Uterus (tissue), 4 donors: ENCODE measurements around the gene PGM1. TPM values are rescaled to one million over a fixed set of nuclear protein-coding genes. Genes with fewer than 3 reads are reported as not detected.

Source experiments
- DNase-seq, 2 donors: peaks; one replicate each; pipeline ENCODE4 v3.0.0-alpha.2; 2019 to 2020
- H3K27ac ChIP-seq, 2 donors: fragments of 200-600 bp; sonication (generic); 1 replicate in 1 of 2; 2 replicates in 1 of 2; pipeline ENCODE4 v1.5.1; 2016 to 2018
- H3K27me3 ChIP-seq, 2 donors: fragments of 200-600 bp; sonication (generic); one replicate each; pipeline ENCODE4 v1.5.1; 2018 to 2019; ENCODE audit warnings: control low read depth in 1 of 2
- H3K36me3 ChIP-seq, 2 donors: fragments of 200-600 bp; sonication (generic); one replicate each; pipeline ENCODE4 v1.5.1; 2019; ENCODE audit warnings: control low read depth in 1 of 2
- H3K4me1 ChIP-seq, 2 donors: fragments of 200-600 bp; sonication (generic); one replicate each; pipeline ENCODE4 v1.5.1; 2018 to 2019; ENCODE audit warnings: control low read depth in 1 of 2
- H3K4me3 ChIP-seq, 2 donors: fragments of 200-600 bp; sonication (generic); 1 replicate in 1 of 2; 2 replicates in 1 of 2; pipeline ENCODE4 v1.5.1; 2018 to 2019; ENCODE audit warnings: mild to moderate bottlenecking in 1 of 2
- H3K9me3 ChIP-seq, 2 donors: fragments of 200-600 bp; sonication (generic); one replicate each; pipeline ENCODE4 v1.5.1; 2019; ENCODE audit warnings: control low read depth in 1 of 2
- POLR2A ChIP-seq, 2 donors: fragments of 450-650 bp; IDR thresholded peaks; one replicate each; pipeline ENCODE4 v1.6.1; 2016; ENCODE audit warnings: antibody characterized with exemption in 2 of 2, mild to moderate bottlenecking in 1 of 2, moderate library complexity in 1 of 2
- intact Hi-C: fragments of 100-400 bp; cut with DNase I; formaldehyde crosslinking; loops from one replicate; pipeline ENCODE4 v1.15.1; 2023; ENCODE audit warnings: low total_unique reads
- total RNA-seq, 4 donors: library from RNA; depleted of rRNA in 3 of 4; stranded (reverse); fragments of >200 nt in 3 of 4; gene quantifications; one replicate each; pipeline versions ENCODE4 v1.1.0 to v1.2.4, GENCODE V29; 2014 to 2023
- TF ChIP-seq, protein P1 (sequence below), 4 experiments: fragments of 200-600 bp in 2 of 4; fragments of 450-650 bp in 2 of 4; sonication (generic) in 2 of 4; IDR thresholded peaks; one replicate each; pipeline ENCODE4 v1.5.1; 2016 to 2019; ENCODE audit warnings: antibody characterized with exemption in 4 of 4, mild to moderate bottlenecking in 2 of 4, moderate library complexity in 1 of 4
- donor health status: DM: yes; HTN: yes; CAD: no.

PGM1 gene
- total RNA-seq, 4 donors from 2014 or later: 17.9 to 75.8 (median 27.8) TPM

GRCh38 chr1:63593886-63594605 is 835 bp downstream of the PGM1 start:
- Histone ChIP-seq H3K27ac (peak overlapping the region; percentile 74 to 81), H3K4me1 (no peaks in the 10 kb centered on the region), H3K36me3 (no peaks in the 10 kb centered on the region), H3K4me3 (peak overlapping the region; percentile 74), H3K9me3 (no peaks in the 10 kb centered on the region), H3K27me3 (no peaks in the 10 kb centered on the region)
- peak; percentile 43 to 46 for DNase-seq
- TF ChIP-seq POLR2A (IDR thresholded peaks at IDR 0.05): no peak
- TF ChIP-seq, protein P1, sequence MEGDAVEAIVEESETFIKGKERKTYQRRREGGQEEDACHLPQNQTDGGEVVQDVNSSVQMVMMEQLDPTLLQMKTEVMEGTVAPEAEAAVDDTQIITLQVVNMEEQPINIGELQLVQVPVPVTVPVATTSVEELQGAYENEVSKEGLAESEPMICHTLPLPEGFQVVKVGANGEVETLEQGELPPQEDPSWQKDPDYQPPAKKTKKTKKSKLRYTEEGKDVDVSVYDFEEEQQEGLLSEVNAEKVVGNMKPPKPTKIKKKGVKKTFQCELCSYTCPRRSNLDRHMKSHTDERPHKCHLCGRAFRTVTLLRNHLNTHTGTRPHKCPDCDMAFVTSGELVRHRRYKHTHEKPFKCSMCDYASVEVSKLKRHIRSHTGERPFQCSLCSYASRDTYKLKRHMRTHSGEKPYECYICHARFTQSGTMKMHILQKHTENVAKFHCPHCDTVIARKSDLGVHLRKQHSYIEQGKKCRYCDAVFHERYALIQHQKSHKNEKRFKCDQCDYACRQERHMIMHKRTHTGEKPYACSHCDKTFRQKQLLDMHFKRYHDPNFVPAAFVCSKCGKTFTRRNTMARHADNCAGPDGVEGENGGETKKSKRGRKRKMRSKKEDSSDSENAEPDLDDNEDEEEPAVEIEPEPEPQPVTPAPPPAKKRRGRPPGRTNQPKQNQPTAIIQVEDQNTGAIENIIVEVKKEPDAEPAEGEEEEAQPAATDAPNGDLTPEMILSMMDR (IDR thresholded peaks at IDR 0.05): no peak
- intact Hi-C loops: no loop called here

DNA sequence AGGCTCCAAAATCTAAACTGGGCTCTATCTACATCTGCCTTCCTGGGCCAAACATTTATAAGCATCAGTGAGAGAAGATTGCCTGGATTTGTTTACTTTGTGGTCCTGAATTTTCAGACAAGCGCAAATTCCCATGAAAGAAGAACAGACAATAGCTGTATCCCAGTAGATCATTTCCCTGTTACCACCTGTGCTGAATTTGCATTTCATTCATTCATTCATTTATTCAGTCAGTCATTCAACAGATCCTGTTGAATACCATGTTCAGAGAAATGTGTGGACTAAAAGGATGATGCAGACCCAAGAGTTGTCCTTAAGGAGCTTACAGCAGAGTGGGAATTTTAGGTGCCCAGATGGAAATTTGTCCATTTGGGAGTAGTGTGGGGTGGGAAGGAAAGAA is 2.2 kb downstream of the PGM1 start:
- Histone ChIP-seq H3K27ac (no peak overlapping the region), H3K36me3 (no peaks in the 10 kb centered on the region), H3K27me3 (no peaks in the 10 kb centered on the region), H3K9me3 (no peaks in the 10 kb centered on the region), H3K4me3 (no peak overlapping the region), H3K4me1 (no peaks in the 10 kb centered on the region)
- DNase-seq: no peak
- TF ChIP-seq, protein P1 (IDR thresholded peaks at IDR 0.05): no peak
- TF ChIP-seq POLR2A (IDR thresholded peaks at IDR 0.05): no peak
- intact Hi-C loops: no loop called here

DNA sequence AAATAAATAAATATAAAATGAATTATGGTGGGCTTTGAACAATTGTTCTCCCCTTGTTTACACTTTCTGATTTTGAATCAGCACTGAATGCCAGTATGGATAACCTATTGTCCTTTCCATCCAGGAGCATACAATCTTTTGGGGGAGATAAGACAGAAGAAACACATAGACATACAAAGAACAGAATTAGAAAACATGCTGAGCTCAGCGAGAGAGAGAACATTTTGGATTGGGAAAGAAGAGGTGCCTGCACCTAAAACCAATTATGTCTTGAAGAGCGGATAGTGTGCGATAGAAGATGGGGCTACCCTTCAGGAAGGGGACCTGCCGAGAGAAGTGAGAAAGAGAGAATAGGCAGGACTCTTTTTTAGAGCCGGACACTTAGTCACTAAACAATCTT is 6.6 kb downstream of the PGM1 start:
- Histone ChIP-seq H3K27ac (no peak overlapping the region), H3K27me3 (no peaks in the 10 kb centered on the region), H3K4me3 (no peak overlapping the region), H3K4me1 (no peaks in the 10 kb centered on the region), H3K36me3 (no peaks in the 10 kb centered on the region), H3K9me3 (no peaks in the 10 kb centered on the region)
- intact Hi-C loops: no loop called here
- no peak for TF ChIP-seq POLR2A (IDR thresholded peaks at IDR 0.05)
- TF ChIP-seq, protein P1 (IDR thresholded peaks at IDR 0.05): no peak
- no peak for DNase-seq

DNA sequence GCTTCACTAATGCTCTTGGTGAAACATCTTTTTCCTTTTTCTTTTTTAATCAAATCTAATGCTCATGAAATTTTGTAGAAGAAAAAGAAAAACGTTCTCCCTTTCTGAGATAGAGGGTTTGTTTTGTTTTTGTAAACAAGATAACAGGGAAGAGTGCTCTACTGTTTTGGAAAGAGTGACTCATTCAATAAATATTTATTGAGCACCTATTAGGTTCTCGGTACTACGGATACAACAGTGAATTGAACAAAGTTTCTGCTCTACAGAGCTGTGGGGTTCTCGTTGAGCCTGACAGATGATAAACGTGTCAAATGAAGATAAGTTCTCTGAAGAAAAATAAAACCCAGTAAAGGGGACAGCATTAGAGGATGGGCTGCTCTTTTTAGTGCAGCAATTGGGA is 7.0 kb downstream of the PGM1 start:
- H3K4me1 ChIP-seq: no peaks in the 10 kb centered on the region
- TF ChIP-seq POLR2A (IDR thresholded peaks at IDR 0.05): no peak
- TF ChIP-seq, protein P1 (IDR thresholded peaks at IDR 0.05): no peak
- no peak overlapping the region for H3K4me3 ChIP-seq
- no peak for DNase-seq
- no peaks in the 10 kb centered on the region for H3K27me3 ChIP-seq
- H3K9me3 ChIP-seq: no peaks in the 10 kb centered on the region
- no peak overlapping the region for H3K27ac ChIP-seq
- no peaks in the 10 kb centered on the region for H3K36me3 ChIP-seq
- intact Hi-C loops: no loop called here

GRCh38 chr1:63601061-63601460 is 7.8 kb downstream of the PGM1 start:
- Histone ChIP-seq H3K27me3 (no peaks in the 10 kb centered on the region), H3K27ac (no peak overlapping the region), H3K4me3 (no peak overlapping the region), H3K4me1 (no peaks in the 10 kb centered on the region), H3K9me3 (no peaks in the 10 kb centered on the region), H3K36me3 (no peaks in the 10 kb centered on the region)
- no peak for TF ChIP-seq POLR2A (IDR thresholded peaks at IDR 0.05)
- TF ChIP-seq, protein P1 (IDR thresholded peaks at IDR 0.05): no peak
- DNase-seq: no peak
- intact Hi-C loops: no loop called here
